Stimulated activated CD8-positive, alpha-beta memory T cell treated with anti-CD3 and anti-CD28 coated beads, Interleukin-12 subunit alpha, Interleukin-12 subunit beta, amount 100 ng/mL, for 24 hours (primary cell): ENCODE results near the gene ZNF407.
"Not testable (repeated sequence)": the region's sequence is repeated elsewhere in the genome, so short reads cannot be mapped to it uniquely, and the experiment has no call there.

ENCODE experiments used
- DNase-seq: peaks from one replicate; pipeline ENCODE4 v3.0.0-alpha.2; 2020; ENCODE audit errors: extremely low read depth

ZNF407 gene

DNA sequence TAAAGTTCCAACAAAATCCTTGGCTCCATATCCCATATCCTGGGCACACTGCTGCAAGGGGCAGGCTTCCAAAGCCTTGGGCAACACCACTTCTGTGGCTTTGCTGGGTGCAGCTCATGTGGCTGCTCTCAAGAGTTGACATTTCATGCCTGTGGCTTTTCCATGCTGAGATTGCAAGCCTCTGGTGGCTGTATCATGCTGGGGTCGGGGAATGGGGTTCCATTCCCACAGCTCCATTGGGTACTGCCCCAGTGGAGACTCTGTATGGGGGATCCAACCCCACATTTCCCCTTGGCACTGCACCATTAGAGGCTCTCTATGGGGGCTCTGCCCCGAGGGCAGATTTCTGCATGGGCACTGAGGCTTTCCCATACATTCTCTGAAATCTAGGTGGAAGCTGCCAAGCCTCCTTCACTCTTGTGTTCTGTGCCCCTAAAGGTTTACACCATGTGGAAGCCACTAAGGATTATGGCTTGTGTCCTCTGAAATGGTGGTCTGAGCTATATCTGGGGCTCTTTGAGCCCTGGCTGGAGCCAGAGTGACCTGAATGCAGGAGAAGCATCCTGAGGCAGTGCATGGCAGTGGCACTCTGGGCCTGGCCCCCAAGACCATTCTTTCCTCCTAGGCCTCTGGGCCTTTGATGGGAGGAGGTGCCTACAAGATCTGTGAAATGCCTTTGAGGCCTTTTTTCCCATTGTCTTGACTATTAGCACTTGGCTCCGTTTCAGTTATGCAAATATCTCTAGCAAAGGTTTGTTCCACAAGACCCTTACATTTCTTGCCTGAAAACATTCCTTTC, 503.4 kb downstream of the ZNF407 start:
- no peak for DNase-seq

DNA sequence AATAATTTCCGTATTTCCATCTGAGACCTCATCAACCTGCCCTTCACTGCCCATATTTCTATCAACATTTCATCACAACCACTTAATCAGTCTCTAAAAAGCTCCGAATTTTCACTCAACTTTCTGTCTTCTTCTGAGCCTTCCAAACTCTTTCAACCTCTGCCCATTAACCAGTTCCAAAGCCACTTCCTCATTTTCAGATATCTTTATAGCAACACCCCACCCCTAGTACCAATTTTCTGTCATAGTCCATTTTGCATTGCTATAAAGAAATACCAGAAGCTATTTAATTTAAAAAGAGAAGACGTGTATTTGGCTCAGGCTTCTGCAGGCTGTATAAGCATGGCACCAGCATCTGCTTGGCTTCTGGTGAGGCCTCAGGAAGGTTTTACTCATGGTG, 504.2 kb downstream of the ZNF407 start:
- DNase-seq: no peak

DNA sequence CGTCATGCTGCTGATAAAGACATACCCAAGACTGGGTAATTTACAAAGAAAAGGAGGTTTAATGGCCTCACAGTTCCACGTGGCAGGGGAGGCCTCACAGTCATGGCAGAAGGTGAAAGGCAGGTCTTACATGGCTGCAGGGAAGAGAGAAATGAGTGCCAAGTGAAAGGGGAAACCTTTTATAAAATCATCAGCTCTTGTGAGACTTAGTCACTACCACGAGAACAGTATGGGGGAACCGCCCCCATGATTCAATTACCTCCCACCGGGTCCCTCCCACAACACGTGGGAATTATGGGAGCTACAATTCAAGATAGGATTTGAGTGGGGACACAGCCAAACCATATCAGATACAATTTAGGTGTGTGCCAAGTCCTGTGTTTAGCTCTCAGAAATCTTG, 506.4 kb downstream of the ZNF407 start:
- not testable (repeated sequence) for DNase-seq

DNA sequence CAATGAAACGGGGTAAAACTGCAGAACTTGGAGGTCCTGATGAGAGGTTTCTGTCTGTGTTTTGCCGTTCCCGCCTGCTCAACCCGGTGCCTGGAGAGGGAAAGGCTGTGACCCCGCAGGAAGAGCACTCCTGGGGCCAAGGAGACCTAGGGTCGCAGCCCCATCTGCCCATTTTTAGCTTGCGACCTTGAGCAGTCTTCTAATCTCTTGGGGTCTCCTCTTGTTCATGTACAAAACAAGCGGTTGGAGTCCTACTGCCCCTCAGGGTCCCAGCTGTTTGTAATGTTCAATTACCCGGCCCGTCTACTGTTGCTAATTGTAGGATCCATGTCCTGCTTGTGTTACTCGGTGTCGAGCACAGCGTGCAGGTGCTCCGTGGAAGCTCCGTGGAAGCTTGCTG, 506.8 kb downstream of the ZNF407 start:
- no peak for DNase-seq

DNA sequence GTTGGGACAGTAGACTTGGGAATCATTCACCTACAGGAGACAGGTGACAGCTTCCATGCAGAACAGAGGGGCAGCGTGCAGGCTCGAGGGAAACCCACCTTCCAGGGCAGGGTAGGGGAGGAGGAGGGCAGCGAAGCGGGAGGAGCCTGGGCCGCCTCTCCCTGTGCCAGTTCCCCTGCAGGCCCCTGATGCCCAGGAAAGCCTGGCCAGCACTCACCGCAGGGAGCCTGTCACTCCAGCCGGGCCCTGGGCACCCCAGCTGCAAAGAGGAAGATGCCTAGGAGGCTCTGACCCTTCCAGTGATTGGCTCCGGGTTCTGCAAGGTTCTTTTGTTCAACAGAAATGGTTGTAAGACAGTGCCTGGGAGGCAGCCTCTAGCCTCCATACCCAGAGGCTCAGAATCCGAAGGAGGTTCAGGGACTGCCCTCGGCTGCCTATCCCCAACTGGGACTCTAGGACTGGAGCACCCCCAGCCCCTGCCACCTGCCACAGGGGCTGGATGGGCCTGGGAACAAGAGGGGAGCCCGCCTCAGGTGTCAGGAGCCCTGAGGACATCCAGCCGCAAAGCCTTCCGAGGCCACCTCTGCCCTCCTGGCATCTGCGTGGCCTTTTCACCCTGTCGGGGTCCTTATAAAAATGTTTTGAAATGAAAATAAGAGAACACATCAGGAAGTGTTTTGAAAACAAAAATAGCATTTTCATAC, 508.0 kb downstream of the ZNF407 start:
- DNase-seq: no peak

DNA sequence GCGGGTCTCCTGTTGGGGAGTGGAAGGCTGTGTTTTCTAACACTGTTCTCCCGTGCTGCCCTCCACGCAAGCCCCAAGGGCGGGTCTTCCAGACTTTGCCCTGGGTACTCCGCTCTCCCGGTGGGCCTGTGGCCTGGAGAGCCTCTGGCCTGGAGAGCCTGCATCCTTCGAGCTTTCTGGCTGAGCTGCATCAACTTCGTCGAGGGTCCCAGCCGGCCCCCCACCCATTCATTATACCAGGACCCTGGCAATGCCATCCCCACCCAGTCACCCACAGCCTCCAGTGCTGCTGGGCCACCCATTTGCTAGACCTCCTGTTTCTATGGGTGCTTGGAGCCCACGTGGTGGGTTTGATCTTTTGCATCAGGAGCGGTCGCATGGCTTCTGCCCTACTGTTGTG, 509.1 kb downstream of the ZNF407 start:
- DNase-seq: no peak

DNA sequence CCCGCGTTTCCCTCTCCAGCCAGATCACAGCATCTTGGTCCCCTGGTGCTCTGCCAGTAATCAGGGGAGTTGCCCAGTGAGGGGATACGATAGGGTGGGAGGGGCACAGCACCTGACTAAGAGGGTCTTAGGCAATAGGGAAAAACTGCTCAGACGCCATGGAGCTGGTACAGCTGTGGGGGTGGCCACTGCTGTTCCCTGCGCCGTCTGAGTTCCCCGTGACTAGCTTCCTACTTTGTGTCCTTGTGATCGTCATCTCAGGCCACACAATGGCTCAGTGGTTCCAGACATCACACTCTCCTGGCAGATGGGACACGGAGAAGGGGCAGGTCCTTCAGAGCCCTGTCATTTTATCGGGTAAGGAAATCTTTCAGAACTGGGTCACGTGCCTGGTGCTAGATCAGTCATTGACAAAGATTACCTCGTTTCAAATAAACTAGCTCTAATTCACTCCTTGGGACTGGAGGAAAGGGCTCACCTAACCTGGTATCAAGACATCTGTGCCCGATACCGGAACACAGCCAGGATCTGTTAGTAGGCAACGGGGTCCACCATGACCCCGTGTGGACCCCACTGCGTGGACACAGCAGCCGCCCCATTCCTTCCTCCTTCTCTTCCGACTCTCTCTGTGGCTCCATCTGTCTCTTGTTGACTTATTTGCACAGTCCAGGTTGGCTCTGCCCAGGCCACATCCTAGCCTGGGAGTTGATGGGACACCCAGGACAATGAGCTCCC, 509.7 kb downstream of the ZNF407 start:
- DNase-seq: no peak

DNA sequence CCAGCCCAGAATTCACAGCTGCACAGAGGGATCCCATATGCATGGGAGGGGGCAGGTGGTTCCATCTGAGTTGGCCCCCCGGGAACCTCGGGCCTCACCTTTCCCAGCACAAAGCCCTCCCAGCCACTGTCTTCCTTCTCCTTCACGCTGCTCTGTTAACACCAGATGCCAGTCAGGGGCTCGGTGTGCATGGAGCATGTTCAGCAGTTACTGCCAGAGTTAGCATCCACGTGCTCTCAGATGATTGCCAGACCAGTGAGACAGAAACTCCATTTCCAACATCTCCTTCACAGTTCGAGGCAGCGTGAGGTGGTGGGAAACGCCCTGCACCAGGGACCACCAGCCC, 510.2 kb downstream of the ZNF407 start:
- no peak for DNase-seq

DNA sequence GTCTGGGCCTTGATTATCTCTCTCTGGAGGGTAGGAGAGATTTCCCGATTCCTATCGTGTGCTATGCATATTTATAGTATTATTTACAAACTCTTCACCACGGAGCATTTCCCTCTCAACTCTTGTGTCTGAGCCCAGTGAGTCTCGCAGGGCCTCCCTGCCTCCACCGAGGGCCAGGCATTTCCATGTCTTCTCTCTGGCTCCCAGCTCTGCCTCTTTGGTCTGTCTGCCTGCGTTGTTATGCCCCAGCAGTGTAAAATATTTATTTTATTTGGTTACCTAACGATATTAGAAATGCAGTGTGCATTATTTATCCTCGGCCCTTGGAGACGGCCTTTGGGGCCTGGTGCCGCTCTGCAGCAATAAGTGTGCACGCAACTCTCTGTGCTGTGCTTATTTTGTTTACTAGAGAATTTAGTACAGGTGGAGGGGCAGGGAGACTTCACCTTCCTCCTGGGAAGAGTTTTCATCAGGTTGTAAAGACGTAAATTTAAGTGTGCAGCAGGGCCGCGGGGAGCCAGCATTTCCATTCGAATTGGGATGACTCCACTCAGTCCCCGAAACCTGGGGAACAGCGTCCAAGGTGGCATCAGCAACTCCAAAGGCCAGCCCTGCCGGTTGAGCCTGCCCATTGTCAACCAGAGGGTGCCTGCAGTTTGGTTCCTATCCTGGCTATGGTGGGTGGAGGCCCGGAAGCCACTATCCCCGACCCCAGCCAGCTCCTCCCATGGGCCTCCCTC, 511.1 kb downstream of the ZNF407 start:
- no peak for DNase-seq

DNA sequence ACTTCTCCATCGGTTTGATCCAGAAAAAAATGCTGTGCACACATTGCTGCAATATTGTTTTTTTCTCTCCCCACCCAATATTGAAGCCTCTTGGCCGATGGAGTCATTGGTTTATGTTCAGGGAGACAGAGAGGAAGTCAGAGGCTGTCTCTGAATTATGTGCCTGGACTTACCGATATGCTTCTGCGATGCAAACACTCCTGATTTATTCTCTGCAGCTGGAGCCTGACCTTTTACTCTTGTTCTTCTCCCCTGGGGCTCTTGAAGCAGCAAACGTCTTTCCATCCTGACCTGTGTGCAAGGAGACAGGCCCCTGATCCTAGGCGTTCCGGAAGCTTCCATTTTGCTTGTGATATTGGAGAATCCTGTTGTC, 511.6 kb downstream of the ZNF407 start:
- DNase-seq: no peak

DNA sequence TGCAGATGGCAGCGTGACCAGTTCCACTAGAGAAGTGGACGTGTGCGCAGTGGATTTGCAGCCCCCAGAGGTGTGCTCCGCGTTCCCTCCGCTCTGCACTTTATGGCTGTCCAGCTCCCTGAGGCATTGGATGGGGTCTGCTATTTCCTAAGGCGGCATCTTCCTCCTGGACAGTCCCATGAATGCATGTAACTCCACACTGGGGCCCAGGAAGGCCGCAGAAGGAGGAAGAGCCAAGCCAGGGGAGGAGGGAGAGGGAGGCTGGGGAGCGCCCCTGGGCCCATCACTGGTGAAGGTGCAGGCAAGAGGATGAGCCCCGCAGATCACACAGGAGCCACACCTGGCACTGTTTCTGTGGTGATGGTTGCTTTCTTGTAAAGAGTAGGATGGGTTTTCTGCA, 512.1 kb downstream of the ZNF407 start:
- DNase-seq: no peak

DNA sequence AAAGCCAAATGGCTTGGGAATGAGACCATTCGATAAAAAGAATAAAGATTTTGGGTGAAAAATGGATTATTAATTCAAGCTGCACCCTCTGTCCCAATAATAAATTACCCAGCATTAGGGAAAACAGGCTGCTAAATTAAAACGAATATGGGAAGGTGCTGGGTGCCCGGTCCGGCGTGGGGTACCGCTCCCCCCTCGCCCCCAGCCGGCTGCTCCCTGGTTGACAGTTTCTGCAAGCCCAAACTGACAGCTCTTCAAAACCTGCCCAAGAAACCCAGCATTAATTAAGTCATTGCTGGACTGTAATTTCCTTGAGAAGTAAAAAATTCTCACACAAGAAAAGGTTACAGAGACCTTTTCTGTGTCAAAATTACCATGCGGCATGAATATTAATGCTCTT, 512.6 kb downstream of the ZNF407 start:
- no peak for DNase-seq

DNA sequence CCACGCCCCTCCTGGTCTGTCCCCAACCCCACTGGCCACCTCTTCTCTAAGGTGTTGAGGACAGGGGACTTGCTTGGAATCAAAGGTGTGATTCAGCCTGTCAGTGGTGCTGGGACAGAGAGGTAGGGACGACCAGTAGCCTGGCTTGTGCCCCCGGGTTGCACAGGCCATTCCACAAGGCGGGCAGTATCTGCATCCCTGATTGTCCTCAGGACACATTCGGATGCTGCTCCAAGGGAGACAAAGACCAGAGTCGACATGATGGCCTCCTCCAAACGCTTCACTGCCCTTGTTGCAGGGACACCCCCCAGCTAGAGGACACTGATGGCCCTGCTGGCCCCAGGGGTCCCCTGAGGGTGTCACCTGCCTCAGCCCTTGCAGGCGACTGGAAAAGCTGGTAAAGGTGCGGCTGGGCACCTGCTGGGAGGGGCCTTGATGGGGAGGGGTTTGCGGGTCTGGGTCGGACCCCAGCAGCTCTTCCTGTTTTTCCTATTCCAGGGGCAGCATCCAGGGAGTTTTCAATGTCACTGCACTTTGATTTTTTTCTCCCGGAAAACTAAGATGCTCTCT, 513.3 kb downstream of the ZNF407 start:
- no peak for DNase-seq

DNA sequence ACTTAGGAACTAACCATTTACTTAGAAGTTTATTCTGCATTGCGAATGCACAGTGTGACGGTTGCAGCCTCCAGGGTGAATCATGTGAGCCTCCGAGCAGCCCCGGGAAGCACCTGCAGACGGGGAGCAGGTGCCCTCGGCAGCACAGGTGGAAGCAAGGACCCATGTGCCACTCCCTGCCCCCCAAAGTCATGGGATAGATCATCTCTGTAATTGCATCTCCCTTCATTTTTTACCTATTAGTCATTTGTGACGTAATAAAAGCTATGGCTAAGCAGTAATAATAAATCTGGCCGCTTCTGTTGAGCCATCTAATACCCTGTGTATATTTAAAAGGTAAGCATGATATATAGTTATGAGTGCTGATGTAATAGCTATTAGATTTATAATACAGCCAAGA, 514.1 kb downstream of the ZNF407 start:
- DNase-seq: no peak

DNA sequence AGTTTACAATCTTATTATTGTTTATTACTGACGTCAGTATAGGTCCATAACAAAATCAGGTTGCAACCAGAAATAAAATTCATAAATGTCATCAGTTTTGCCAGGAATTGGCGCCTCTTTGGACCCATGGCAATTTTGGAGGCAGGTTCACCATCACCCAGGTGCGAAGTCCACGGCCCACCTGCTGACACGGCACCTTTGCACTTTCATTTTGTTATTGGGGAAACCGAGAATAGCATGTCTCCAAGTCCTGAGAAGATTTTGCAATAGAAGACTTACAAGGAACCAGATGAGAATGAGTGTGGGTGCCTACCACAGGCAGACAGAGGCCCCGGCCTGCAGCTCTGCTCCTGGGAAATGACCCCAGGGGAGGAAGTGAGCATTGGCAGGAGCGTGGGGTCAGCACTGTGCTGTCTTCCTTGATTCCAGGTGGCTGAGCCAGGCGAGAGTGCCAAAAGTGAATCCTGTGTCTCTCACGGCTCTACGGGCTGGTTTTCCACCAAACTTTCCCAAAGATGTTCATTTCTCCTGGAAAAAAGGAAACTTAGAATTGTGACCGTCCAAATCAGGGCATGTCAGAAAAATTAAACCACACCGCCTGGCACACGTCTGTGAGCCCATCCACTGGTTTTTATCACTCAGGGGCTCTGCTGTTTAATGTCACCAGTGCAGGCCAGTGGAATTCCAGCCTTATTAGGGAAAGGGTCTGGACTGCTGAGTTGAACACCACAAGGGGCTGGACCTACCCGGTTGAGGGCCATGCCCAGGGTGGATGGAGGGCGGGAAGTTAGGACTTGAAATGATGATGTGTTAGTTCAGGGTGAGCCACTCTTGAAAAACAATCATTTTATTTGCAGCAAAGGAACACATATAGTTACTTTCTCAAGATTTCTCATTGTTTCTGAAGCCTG, 514.8 kb downstream of the ZNF407 start:
- DNase-seq: no peak

DNA sequence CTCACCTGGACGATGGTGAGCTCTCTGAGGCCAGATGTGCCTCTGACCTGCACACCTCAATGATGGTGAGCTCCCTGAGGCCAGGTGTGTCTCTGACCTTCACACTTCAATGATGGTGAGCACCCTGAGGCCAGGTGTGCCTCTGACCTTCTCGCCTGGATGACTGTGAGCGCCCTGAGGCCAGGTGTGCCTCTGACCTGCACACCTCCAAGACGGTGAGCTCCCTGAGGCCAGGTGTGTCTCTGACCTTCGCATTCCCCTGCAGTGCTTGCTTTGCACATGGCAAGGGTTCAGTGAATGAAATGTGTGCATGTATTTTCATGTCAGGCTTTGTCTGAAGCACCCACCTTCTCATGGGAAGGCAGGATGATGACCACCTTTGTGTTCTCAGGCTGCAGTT, 515.8 kb downstream of the ZNF407 start:
- no peak for DNase-seq

DNA sequence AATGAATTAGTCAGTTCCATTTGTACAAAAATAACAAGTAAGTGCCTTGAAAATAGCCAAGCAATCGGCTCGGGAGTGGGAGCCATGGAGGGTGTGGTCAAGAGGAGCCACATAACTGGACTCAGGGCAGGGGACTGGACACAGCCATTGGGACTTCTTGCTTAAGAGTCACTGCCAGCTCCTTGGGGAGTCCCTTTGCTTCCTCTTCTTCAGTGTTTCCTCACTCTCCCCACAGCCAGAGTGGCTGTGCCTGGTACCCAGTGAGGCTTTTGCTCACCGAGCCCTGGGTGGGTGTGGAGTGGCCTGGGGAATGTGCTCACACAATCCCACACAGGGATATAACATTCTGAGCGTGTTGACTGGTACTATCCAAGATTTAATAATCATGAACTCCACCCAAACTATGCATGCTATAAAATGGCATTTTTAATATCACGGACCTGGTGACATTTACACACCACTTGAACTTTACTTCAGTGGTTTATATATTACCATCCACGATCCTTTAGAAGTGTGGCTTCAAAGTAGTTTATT, 516.6 kb downstream of the ZNF407 start:
- no peak for DNase-seq
